Mesenchymal stem cell (in vitro differentiated cells and primary cell): ENCODE data around the gene SLC16A10.
A peak's percentile ranks its signal among the peaks of the same experiment; 100 is the strongest.

Source experiments
- DNase-seq: peaks from one replicate; pipeline ENCODE4 v3.0.0-alpha.2; 2013
- H2AFZ ChIP-seq: one replicate; pipeline ENCODE4 v1.6.1; 2013; ENCODE audit warnings: low read depth, mild to moderate bottlenecking, control low read depth, inconsistent platforms, low read length, moderate library complexity
- H2AK5ac ChIP-seq: 2 replicates; pipeline ENCODE4 v1.6.1; 2013; ENCODE audit warnings: low read length, moderate library complexity, mild to moderate bottlenecking, inconsistent platforms; ENCODE audit not compliant: severe bottlenecking
- H2BK120ac ChIP-seq: one replicate; pipeline ENCODE4 v1.6.1; 2013; ENCODE audit warnings: low read depth, mild to moderate bottlenecking, inconsistent platforms, low read length, moderate library complexity
- H2BK12ac ChIP-seq, 2 experiments: one replicate each; pipeline ENCODE4 v1.6.1; 2013; ENCODE audit warnings: inconsistent platforms in 2 of 2, low read length in 2 of 2, mild to moderate bottlenecking in 2 of 2, moderate library complexity in 2 of 2, control low read depth in 1 of 2
- H2BK15ac ChIP-seq: one replicate; pipeline ENCODE4 v1.6.1; 2013; ENCODE audit warnings: mild to moderate bottlenecking, low read depth, inconsistent platforms; ENCODE audit not compliant: poor library complexity, severe bottlenecking
- H2BK5ac ChIP-seq: 2 replicates; pipeline ENCODE4 v1.6.1; 2013; ENCODE audit warnings: low read depth, mild to moderate bottlenecking, low read length, control low read depth, inconsistent platforms; ENCODE audit not compliant: poor library complexity, severe bottlenecking
- H3K14ac ChIP-seq, 2 experiments: one replicate each; pipeline ENCODE4 v1.6.1; 2013; ENCODE audit warnings: inconsistent platforms in 2 of 2, low read length in 2 of 2, control low read depth in 1 of 2, mild to moderate bottlenecking in 1 of 2, moderate library complexity in 1 of 2
- H3K18ac ChIP-seq, 2 experiments: one replicate each; pipeline ENCODE4 v1.6.1; 2013; ENCODE audit warnings: inconsistent platforms in 2 of 2, low read length in 2 of 2, control low read depth in 1 of 2, low read depth in 1 of 2, mild to moderate bottlenecking in 1 of 2
- H3K23ac ChIP-seq, 2 experiments: one replicate each; pipeline ENCODE4 v1.6.1; 2013; ENCODE audit warnings: inconsistent platforms in 2 of 2, low read length in 2 of 2, mild to moderate bottlenecking in 2 of 2, moderate library complexity in 2 of 2, control low read depth in 1 of 2
- H3K27ac ChIP-seq: 2 replicates; pipeline ENCODE4 v1.5.1; 2013; ENCODE audit warnings: mild to moderate bottlenecking, moderate library complexity, low read length, control low read depth, inconsistent platforms; ENCODE audit not compliant: poor library complexity, severe bottlenecking
- H3K27me3 ChIP-seq, 2 experiments: 2 replicates each; pipeline versions ENCODE4 v1.6.1 to v1.7.0; 2013; ENCODE audit warnings: low read length in 2 of 2, mild to moderate bottlenecking in 2 of 2, moderate library complexity in 2 of 2, control low read depth in 1 of 2, inconsistent platforms in 1 of 2; ENCODE audit not compliant: control insufficient read depth in 1 of 2, insufficient read depth in 1 of 2
- H3K36me3 ChIP-seq, 2 experiments: 2 replicates each; pipeline versions ENCODE4 v1.6.1 to v1.7.0; 2013; ENCODE audit warnings: low read length in 2 of 2, control low read depth in 1 of 2, inconsistent platforms in 1 of 2, low read depth in 1 of 2, mild to moderate bottlenecking in 1 of 2; ENCODE audit not compliant: insufficient read depth in 2 of 2, control insufficient read depth in 1 of 2
- H3K4ac ChIP-seq, 2 experiments: one replicate each; pipeline ENCODE4 v1.6.1; 2013; ENCODE audit warnings: inconsistent platforms in 2 of 2, low read length in 2 of 2, mild to moderate bottlenecking in 2 of 2, moderate library complexity in 2 of 2, control low read depth in 1 of 2, low read depth in 1 of 2
- H3K4me1 ChIP-seq: 2 replicates; pipeline ENCODE4 v1.6.1; 2013; ENCODE audit warnings: low read depth, low read length, control low read depth; ENCODE audit not compliant: control insufficient read depth, insufficient read depth
- H3K4me2 ChIP-seq: 2 replicates; pipeline ENCODE4 v1.6.1; 2013; ENCODE audit warnings: low read length, mild to moderate bottlenecking, inconsistent platforms; ENCODE audit not compliant: poor library complexity, severe bottlenecking
- H3K4me3 ChIP-seq, 2 experiments: 2 replicates each; pipeline versions ENCODE4 v1.5.1 to v1.7.0; 2013; ENCODE audit warnings: low read length in 2 of 2, mild to moderate bottlenecking in 2 of 2, control low read depth in 1 of 2, low read depth in 1 of 2; ENCODE audit not compliant: insufficient read depth in 1 of 2
- H3K79me1 ChIP-seq: replicated peaks from 2 replicates; pipeline ENCODE4 v1.6.1; 2013; ENCODE audit warnings: mild to moderate bottlenecking, control low read depth, low read length, inconsistent platforms; ENCODE audit not compliant: poor library complexity, severe bottlenecking
- H3K9ac ChIP-seq: 2 replicates; pipeline ENCODE4 v1.7.0; 2013; ENCODE audit warnings: mild to moderate bottlenecking, low read length, moderate library complexity
- H3K9me3 ChIP-seq: 2 replicates; pipeline ENCODE4 v1.7.0; 2013; ENCODE audit warnings: mild to moderate bottlenecking, low read length; ENCODE audit not compliant: control insufficient read depth
- H4K8ac ChIP-seq: one replicate; pipeline ENCODE4 v1.6.1; 2013; ENCODE audit warnings: inconsistent platforms, mild to moderate bottlenecking, low read length, moderate library complexity
- H4K91ac ChIP-seq: one replicate; pipeline ENCODE4 v1.6.1; 2013; ENCODE audit warnings: mild to moderate bottlenecking, low read length, inconsistent platforms
- whole genome bisulfite sequencing: methylation state at CpG from one replicate; pipeline ENCODE4 v1.1.7; 2013; ENCODE audit warnings: mixed read lengths; 5-methylcytosine and 5-hydroxymethylcytosine counted together

The SLC16A10 gene

DNA sequence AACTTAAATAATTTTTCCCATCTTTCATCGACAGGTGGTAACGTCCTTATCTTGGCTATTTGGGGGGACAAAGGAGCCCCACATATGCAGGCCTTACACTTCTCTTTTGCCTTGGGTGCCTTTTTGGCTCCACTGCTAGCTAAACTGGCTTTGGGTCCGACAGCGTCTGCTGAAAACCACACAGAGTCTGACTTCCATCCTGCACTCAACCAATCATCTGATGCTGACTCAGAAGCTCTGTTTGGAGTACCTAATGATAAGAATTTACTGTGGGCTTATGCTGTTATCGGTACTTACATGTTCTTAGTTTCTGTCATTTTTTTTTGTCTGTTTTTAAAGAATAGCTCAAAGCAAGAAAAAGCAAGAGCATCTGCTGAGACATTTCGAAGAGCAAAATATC lies 178.5 kb downstream of the SLC16A10 start:
- Histone ChIP-seq H2BK15ac (no peak overlapping the region), H3K4me2 (no peak overlapping the region), H2AFZ (no peak overlapping the region), H3K14ac (no peak overlapping the region), H3K27ac (no peak overlapping the region), H3K36me3 (peaks cover 19 to 45% of the 10 kb centered on the region in 2 experiments), H3K79me1 (peaks cover 31% of the 10 kb centered on the region), H2BK12ac (no peak overlapping the region), H3K18ac (no peak overlapping the region), H3K4me1 (peaks cover 4% of the 10 kb centered on the region), H3K4ac (no peak overlapping the region), H2BK120ac (no peak overlapping the region), H3K4me3 (no peak overlapping the region), H3K27me3 (no peaks in the 10 kb centered on the region), H4K91ac (no peak overlapping the region), H3K23ac (no peak overlapping the region), H2AK5ac (no peak overlapping the region), H3K9me3 (no peaks in the 10 kb centered on the region), H2BK5ac (no peak overlapping the region), H3K9ac (no peak overlapping the region), H4K8ac (no peak overlapping the region)
- WGBS: 56% methylated on average over 5 of the region's 6 CpGs
- DNase-seq: peak; percentile 49

DNA sequence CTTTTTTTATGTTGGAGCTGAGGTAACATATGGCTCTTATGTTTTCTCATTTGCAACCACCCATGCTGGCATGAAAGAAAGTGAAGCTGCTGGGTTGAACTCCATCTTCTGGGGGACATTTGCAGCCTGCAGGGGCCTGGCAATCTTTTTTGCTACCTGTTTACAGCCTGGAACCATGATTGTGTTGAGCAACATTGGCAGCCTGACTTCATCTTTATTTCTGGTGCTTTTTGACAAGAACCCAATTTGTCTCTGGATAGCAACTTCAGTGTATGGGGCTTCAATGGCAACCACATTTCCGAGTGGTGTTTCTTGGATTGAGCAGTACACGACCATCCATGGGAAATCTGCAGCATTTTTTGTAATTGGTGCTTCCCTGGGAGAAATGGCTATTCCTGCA lies 179.0 kb downstream of the SLC16A10 start:
- no peak overlapping the region for H2AFZ ChIP-seq
- no peak overlapping the region for H3K4ac ChIP-seq
- H3K14ac ChIP-seq: no peak overlapping the region
- 100% methylated on average over 2 of the region's 2 CpGs for WGBS
- no peak overlapping the region for H4K91ac ChIP-seq
- no peak overlapping the region for H4K8ac ChIP-seq
- H3K4me2 ChIP-seq: no peak overlapping the region
- H2AK5ac ChIP-seq: no peak overlapping the region
- H3K4me3 ChIP-seq: no peak overlapping the region
- H2BK12ac ChIP-seq: no peak overlapping the region
- H2BK120ac ChIP-seq: no peak overlapping the region
- H2BK15ac ChIP-seq: no peak overlapping the region
- peaks cover 31% of the 10 kb centered on the region for H3K79me1 ChIP-seq
- peaks cover 4% of the 10 kb centered on the region for H3K4me1 ChIP-seq
- H2BK5ac ChIP-seq: no peak overlapping the region
- no peak overlapping the region for H3K23ac ChIP-seq
- H3K18ac ChIP-seq: peak overlapping the region in 1 of 2 experiments; percentile 0
- H3K27me3 ChIP-seq: no peaks in the 10 kb centered on the region
- H3K27ac ChIP-seq: no peak overlapping the region
- no peak for DNase-seq
- no peak overlapping the region for H3K9ac ChIP-seq
- H3K9me3 ChIP-seq: no peaks in the 10 kb centered on the region
- peaks cover 19 to 45% of the 10 kb centered on the region in 2 experiments for H3K36me3 ChIP-seq

DNA sequence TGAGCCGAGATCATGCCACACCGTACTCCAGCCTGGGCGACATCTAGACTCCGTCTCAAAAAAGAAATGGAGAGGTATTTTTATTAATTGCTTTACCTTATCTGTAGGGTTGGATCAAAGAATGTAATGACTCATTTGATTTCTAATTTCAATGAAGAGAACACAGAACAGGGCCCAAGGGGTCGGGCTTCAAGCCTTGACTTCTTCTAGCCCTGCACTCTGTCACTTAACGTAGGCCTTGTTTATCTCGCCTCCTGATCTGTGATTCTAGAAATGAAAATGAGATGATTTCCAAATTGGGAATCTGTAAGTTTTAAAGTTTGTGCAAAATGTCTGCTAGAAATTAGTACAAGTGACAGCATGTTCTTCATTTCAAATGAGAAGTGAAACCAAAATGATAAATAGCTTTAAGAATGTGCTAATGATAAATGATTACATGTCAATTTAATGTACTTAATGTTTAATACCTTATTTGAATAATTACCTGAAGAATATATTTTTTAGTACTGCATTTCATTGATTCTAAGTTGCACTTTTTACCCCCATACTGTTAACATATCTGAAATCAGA lies 180.5 kb downstream of the SLC16A10 start:
- Histone ChIP-seq H3K9ac (no peak overlapping the region), H4K91ac (no peak overlapping the region), H2BK120ac (no peak overlapping the region), H2BK5ac (no peak overlapping the region), H3K4me3 (no peak overlapping the region), H3K23ac (no peak overlapping the region), H3K27me3 (no peaks in the 10 kb centered on the region), H4K8ac (no peak overlapping the region), H3K4me2 (no peak overlapping the region), H3K36me3 (peaks cover 20 to 45% of the 10 kb centered on the region in 2 experiments), H3K79me1 (peaks cover 28% of the 10 kb centered on the region), H3K4me1 (peaks cover 2% of the 10 kb centered on the region), H3K18ac (no peak overlapping the region), H3K4ac (no peak overlapping the region), H2BK15ac (no peak overlapping the region), H3K27ac (no peak overlapping the region), H3K9me3 (no peaks in the 10 kb centered on the region), H3K14ac (no peak overlapping the region), H2AFZ (no peak overlapping the region), H2BK12ac (no peak overlapping the region), H2AK5ac (no peak overlapping the region)
- 97% methylated on average over 6 of the region's 7 CpGs for WGBS
- DNase-seq: no peak

DNA sequence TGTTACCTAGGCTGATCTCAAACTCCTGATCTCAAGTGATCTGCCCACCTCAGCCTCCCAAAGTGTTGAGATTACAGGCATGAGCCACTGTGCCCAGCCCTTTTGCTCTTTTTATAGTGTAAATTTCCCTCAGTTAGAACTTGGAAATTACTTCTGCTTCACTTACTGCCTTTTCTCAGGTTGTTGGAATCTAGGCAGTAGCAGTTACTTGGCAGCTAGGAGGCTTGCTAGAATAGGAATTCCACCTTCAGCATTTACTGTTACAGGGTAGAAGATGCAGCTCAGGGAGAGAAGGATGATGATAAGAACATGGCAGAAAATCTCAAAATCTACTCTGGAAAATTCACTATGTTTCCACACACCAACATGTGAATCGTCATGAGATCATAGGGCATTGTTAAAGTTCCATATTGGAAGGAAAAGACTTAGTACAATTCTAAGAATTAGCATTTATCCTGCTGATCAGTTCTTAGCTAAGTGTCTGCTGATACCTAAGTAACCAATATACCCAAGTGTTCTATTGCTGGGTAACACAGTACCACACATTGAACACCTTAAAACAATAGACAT lies 182.2 kb downstream of the SLC16A10 start:
- Histone ChIP-seq H2BK12ac (no peak overlapping the region), H3K4me2 (no peak overlapping the region), H3K23ac (no peak overlapping the region), H4K91ac (no peak overlapping the region), H3K27me3 (no peaks in the 10 kb centered on the region), H3K36me3 (peaks cover 23 to 61% of the 10 kb centered on the region in 2 experiments), H3K4ac (no peak overlapping the region), H2BK5ac (no peak overlapping the region), H2AFZ (no peak overlapping the region), H3K18ac (no peak overlapping the region), H3K4me3 (no peak overlapping the region), H3K14ac (no peak overlapping the region), H2BK15ac (no peak overlapping the region), H3K9me3 (peaks cover 14% of the 10 kb centered on the region), H3K79me1 (peaks cover 32% of the 10 kb centered on the region), H4K8ac (no peak overlapping the region), H3K4me1 (no peaks in the 10 kb centered on the region), H2AK5ac (no peak overlapping the region), H3K9ac (no peak overlapping the region), H3K27ac (no peak overlapping the region), H2BK120ac (no peak overlapping the region)
- DNase-seq: no peak
- 100% methylated on average over 1 of the region's 1 CpG for WGBS
